GM11168 (cell line): ENCODE results near the gene GPR183.

Experiments used
- in situ Hi-C: fragments of 300-500 bp; cut with MboI; formaldehyde crosslinking; loops from one replicate; pipeline ENCODE4 v1.12.0; 2022; ENCODE audit warnings: low sequenced_read_pairs; ENCODE audit not compliant: unreplicated experiment

The GPR183 gene

DNA sequence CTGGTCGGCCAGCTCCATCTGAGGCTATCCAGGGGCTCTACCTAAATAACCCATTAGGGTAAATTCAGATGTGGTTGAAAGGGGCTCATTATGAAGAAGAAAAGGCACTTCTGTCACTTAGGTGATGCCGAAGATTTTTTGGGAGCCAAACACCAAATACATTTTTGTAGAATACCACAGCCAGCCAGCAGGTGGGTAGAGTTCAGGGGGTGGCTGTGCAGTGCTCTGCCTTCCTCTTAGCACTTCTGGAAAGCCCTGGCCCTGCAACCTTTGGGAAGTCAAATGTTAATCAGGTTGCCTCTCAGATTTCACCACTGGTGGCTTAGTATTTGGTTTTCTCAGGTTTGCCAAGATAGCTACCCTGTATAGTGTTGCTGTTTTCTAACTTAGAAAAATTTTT, 30.5 kb downstream of the GPR183 start:
- in situ Hi-C loops: no loop called here

DNA sequence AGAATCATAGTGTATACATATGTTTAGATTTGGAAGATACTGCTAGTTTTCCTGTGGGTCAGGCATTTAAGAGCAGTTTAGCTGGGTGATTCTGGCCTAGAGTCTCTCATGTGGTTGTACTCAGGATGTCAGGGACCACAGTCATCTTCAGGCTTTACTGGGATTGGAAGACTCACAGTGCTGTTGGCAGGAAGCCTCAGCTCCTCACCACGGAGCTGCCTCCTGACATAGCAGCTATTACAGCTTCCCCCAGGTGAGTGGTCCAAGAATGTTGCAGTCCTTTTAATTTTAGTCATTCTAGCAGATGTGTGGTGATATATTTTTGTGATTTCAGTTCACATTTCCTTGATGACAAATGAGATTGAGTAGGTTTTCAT, 32.1 kb downstream of the GPR183 start:
- in situ Hi-C loops: no loop called here

DNA sequence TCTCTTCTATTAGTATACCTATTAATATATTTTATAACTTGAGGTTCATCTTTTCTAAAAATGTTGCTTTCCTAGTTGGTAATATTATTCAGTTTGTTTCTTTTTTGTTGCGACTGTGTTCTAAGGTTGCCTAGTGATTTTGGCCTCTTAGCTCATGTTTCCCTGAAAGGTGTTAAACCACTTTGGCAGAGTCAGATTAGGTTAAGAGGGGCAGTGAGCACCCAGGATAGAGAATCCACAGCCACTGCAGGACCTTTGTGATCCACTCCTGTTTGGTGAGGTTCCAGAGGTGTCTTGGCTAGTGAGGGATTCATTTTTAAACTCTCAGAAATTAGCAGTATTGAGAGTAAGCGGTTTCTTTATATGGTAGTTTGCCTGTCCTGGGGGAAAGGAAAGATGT, 34.1 kb downstream of the GPR183 start:
- in situ Hi-C loops: loop anchor here (25.0 kb wide), 1 partner anchor 411 kb away; no protein-coding TSS in a partner anchor

DNA sequence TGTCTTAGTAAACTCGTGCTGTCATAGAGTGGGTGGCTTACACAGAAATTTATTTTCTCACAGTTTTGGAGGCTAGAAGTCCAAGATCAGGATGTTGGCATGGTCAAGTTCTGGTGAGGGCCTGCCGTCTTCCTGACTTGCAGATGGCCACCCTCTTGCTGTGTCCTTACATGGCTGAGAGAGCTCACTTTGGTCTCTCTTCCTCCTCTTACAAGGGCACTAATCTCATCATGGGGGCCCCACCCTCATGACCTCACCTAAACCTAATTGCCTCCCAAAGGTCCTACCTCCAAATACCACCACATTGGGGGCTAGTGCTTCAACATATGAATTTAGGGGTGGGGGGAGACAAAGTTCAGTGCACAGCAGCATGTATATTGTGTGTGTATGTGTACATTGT, 34.7 kb downstream of the GPR183 start:
- in situ Hi-C loops: loop anchor here (25.0 kb wide), 1 partner anchor 410 kb away; no protein-coding TSS in a partner anchor

DNA sequence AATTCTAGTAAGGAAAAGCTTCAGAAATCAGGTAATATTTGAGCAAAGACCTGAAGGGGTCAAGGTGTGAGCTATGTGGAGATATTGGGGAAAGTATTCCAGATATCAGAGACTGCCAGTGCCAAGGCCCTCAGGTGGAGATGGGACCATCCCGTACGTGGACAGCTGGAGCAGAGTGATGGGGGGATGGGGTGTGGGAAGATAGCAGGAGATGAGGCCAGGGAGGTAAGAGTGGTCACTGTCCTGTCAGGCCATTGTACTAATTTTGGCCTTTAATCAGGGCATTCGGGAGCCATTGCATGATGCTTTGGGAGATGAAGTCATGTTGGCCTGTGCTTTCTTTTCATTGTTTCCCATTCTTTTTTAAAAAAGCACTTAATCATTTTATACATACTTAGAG, 36.0 kb downstream of the GPR183 start:
- in situ Hi-C loops: loop anchor here (25.0 kb wide), 1 partner anchor 409 kb away; no protein-coding TSS in a partner anchor

DNA sequence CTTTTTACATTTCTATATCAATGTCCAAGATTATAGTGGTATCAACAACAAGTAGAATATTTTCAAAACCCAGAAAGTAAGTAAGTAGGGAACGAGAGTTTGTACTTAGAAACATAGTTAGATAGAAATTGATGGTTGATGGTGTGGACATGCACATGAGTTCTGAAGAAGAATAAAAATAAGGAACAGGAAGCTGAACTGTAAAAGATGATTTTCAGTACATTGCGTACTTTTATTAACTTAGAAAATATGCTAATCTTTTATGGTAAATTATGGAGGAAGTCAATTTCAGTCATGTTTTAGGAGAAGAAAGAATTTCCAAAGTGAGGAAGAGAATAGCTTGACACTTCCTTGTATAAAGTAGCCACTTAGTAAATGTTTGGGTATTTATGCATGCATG, 36.7 kb downstream of the GPR183 start:
- in situ Hi-C loops: loop anchor here (25.0 kb wide), 1 partner anchor 408 kb away; no protein-coding TSS in a partner anchor

DNA sequence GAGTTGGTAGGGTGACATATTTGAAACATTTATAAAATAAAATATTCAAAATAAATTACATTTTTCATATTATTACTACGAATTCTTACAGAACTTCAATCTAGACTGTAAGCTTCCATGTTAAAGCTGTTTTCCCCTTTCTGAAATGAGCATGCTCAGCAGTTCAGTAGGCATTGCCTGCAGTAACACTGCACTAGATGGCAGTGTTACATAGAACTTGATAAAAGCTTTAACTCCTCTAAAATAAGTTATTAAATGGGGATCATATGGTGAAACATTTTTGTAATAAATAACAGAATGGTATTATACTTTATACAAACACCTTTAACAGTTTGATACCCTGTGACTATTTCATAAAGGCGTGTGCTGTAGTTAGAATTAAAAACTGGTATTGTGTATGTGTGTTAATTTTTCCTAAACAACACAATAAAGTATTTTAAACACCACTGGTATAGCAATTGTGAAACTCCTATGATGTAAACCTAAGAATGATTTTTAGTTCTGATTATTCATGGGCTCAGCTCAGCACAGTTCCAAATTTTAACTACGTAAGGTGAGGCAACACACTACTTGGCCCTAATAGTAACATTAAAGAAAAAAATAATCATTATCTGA, 37.5 kb downstream of the GPR183 start:
- in situ Hi-C loops: loop anchor here (5.0 to 25.0 kb wide), 3 partner anchors 65 to 407 kb away; partner anchors contain the start of gene UBAC2

DNA sequence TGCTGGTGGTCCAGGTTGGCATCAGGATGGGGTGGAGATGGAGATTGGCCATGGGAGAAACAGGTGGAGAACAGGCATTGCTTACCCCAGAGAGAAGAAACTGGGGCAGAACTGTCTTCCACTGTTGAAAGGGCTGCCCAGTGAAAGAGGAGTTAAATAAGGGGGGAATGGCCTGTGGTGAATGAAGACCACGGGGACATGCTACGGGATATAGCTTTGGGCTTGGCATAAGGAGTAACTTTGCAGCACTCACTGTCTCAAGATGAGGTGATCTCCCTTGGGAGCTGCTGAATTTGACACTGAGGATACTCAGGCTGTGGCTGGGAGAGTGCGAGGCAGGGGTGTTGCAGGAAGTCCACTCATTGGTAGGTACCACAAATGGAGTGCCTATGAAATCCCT, 38.4 kb downstream of the GPR183 start:
- in situ Hi-C loops: loop anchor here (5.0 to 25.0 kb wide), 3 partner anchors 64 to 407 kb away; partner anchors contain the start of gene UBAC2

DNA sequence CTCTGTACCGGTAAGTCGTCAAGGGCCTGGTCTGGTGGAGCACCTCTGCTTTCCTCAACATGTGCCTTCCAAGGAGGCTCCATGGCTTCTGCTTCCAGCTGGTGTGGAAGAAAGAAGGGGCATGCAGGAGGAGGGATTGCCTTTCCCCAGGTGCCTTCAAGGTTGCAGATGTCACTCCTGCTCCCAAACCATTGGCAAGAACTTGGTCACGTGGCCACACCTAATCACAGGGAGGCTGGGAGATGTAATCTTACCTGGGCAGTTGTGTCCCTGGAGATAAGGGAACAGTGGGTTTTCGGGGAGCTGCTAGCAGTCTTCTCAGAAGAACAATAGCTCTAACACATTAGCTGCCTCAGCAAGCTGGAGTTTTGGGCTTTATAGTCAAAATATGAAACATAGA, 39.3 kb downstream of the GPR183 start:
- in situ Hi-C loops: loop anchor here (5.0 to 25.0 kb wide), 3 partner anchors 63 to 406 kb away; partner anchors contain the start of gene UBAC2

DNA sequence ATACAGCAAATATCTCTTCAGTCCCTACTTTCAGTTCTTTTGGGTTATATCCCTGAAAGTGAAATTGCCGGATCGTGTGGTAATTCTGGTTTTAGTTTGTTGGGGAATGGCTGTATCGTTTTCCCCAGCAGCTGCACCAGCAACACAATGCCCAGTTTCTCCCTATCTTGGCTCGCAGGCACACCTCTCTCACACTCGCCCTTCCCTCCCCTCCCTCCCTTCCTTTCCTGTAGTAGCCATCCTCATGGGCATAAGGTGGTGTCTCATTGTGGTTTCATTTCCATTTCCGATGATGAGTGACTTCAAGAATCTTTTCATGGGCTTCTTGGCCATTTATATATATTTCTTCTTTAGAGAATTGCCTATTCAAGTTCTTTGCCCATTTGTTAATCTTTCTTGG, 40.4 kb downstream of the GPR183 start:
- in situ Hi-C loops: loop anchor here (5.0 to 25.0 kb wide), 3 partner anchors 62 to 405 kb away; partner anchors contain the start of gene UBAC2

DNA sequence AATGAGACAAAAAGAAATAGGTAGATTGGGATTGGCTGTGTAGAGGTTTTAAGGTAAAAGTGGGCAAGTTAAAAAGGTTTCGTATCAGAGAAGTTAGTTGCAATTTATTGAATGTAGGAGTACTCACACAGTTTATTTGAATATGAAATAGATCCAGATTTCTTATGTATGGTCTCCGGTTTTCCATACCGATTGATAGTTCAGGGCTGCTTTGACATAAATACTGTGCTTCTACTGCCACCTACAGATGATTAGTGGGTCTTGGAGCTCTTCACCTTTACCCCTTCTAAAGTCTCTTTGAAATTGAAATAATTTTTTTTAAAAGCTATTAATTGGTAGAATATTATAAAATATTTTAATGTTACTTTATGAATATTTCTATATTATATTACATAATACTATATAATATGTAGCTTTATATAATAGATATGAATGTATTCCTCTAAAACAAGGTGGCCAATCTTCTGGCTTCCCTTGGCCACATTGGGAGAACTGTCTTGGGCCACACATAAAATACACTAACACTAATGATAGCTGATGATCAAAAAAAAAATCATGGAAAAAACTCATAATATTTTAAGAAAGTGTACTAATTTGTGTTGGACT, 41.3 kb downstream of the GPR183 start:
- in situ Hi-C loops: loop anchor here (5.0 to 25.0 kb wide), 3 partner anchors 61 to 404 kb away; partner anchors contain the start of gene UBAC2

DNA sequence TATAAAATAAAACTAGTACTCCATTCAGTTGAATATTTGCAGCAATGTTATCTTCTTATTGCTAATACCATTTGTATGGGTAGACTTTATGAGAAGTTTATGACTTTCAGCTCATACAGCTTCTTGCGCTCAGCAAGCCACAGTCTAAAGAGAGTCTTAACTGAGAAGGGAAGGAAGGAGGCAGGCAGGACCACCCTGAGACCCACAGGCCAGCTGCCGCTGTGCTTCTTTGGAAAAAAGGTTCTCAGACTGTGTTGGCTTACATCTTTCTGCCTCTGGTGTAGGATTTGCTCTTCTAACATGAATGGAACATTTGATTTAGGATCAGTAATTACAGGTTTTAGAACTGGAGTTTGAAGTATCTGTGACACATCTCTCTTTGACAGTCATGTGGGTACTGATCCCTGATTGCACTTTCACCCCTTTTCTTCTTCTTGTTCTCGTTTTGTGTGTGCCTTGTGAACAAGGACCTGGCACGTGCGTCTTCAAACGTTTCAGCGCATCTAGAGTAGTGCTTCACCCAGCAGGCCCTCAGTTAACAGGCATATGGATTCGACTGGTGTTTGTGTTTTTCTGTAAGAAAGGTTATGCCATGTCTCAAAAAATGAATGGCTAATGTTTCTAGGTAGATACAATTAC, 41.9 kb downstream of the GPR183 start:
- in situ Hi-C loops: loop anchor here (5.0 to 25.0 kb wide), 3 partner anchors 60 to 403 kb away; partner anchors contain the start of gene UBAC2

DNA sequence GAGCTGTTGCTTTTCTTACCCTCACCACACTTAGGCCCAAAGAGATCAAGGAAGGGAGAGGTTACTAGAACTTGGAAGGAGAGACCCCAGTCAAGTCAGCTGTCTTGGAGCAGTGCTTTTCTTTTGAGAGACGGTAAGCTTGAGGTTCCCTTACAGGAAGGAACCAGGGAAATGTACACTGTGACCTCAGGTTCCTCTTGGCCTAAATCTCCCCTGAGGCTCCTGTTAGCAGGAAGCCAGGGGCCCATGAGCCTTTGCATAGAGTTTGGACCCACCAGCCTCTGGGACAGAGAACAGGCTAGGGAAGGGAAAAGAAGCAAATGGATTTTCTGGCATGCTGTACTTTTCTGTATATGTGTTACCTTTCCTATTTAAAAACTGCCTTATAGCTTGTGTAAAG, 43.1 kb downstream of the GPR183 start:
- in situ Hi-C loops: loop anchor here (5.0 to 25.0 kb wide), 3 partner anchors 59 to 402 kb away; partner anchors contain the start of gene UBAC2

DNA sequence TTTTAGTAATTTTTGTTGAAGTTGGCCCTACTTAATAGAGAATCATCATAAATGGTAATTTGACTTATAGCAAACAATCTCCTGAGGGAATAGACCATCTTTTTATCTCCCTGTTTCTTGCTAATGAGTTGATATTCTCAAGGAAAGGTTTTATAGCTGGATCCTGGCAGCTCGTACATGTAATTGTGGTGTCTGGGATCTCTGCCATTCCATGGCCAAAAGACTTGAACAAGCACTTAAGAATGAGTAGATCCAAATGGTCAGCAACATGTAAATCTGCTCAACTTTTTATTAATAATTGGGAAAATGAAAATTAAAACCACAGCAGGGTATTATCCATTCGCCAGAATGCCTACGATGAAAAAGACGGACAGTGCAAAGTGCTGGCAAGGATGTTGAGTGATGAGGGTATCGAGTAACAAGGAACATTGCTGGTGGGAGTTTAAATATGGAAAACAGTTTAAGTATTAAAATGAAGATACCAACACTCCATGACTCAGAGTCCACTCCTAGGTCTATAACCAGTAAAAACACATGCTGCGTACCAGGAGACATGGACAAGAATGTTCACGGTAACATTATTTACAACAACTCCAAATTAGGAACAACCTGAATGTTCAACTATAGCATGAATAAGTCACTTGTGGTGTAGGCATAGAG, 43.9 kb downstream of the GPR183 start:
- in situ Hi-C loops: loop anchor here (5.0 to 25.0 kb wide), 3 partner anchors 58 to 401 kb away; partner anchors contain the start of gene UBAC2

DNA sequence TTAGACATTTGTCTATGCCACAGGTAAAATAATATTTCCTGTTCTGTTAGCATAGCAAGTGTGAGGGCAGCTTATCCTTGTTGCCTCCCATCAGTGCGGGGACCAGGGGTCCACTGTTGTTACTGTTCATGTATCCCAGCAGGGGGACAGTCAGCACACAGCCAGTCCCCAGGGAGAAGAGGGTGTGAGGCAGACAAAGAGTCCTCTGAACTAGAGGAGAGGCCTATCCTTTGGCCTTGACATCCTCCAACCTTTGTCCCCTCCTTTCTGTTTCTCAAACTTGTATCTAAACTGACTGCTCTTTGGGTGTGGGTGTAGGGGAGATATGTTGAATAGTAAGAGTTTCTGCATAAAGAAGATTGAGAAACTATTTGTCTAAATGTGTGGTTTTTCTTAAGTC, 46.1 kb downstream of the GPR183 start:
- in situ Hi-C loops: loop anchor here (5.0 to 25.0 kb wide), 3 partner anchors 56 to 399 kb away; partner anchors contain the start of gene UBAC2

DNA sequence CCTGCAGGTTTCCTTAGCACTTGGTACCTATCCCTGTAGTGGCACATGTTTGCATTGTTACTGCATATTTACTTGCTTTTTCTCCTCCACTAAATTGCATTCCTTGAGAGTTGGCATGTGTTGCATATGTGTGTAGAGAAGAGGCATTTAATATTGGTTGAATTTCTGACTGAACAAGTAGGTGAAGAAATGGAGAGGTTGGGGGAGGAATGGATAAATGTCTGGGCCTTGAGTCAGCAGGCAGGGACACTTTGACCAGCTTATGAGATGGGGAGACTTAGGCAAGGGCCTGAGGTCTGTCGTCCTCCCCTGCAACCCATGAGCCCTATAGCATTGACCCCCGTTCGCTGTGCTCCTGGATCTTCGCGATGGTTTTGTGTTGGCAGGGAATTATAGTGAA, 47.0 kb downstream of the GPR183 start:
- in situ Hi-C loops: loop anchor here (5.0 to 25.0 kb wide), 3 partner anchors 55 to 398 kb away; partner anchors contain the start of gene UBAC2

DNA sequence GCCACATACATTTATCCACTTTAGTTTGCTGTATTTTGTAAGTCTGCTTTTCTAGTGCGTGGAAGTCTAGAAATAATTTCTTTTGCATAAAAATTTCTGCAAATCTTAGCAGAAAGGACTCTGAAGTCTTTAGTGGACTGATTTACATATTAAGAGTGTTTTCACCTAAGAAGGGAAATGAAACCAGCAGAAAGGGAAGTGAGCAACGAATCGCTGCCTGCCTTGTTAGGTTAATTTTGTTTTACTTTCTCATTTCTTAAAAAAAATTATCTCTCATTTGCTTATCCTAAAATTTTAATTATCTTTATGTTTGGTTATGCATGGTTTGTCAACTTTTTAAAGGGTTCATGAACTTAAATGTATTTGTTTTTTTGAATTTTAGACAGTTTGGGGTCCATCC, 48.3 kb downstream of the GPR183 start:
- in situ Hi-C loops: loop anchor here (25.0 kb wide), 1 partner anchor 397 kb away; no protein-coding TSS in a partner anchor

DNA sequence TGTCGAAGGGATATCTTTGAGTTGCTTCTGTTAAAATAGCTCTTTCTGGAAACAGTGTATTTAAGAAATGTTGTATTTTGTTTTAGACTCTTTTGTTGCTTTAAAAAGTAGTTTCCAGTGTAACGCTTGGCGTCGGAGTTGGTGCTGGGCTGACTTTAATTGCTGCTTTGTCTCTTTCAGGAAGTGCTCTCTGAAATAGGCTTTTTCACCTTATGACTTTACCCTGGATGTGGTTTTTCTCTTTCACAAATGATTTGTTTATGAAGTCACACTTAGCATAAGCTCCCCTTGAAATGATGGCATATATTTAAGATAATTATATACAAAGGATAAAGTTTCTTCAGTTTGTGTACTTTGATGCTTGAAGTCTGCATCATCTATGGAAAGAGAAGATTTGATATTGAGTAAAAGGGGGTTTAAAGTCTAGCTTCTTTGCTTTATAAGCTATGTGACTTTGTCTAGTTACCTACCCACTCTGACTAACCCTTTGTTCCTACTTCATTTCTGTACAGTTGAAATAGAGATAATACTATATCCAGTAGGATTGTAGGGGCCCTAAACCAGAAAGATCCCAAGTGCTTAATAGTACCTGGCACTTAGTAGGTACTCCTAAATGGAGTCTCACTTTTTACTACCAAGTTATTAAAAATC, 48.9 kb downstream of the GPR183 start, which contains the start of gene GPR18:
Gene GPR18 (minus strand): TSS at position 170 of the 651 bp plus-strand sequence. CDS start 2,507 bp downstream, outside the sequence.
- in situ Hi-C loops: loop anchor here (25.0 kb wide), 1 partner anchor 396 kb away; no protein-coding TSS in a partner anchor

DNA sequence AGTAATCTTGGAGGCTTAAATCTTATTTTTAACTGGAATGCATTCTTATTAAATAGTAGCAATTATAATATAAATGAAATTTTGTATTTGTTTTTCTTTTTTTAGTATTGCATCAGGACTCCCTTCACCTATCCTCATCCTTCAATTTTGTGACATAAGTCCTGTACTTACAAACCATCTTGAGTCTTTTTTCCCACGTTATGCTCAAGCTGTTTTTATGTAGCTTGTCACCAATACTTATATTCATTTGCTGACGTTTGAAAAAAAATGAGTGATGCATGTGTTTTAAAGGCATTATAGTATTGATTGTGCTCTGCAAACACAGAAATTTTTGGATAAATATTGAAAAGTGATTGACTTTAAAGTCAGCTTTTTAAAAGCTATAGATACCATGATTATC, 49.9 kb downstream of the GPR183 start:
- in situ Hi-C loops: loop anchor here (25.0 kb wide), 1 partner anchor 395 kb away; no protein-coding TSS in a partner anchor
